Mucosa of stomach (tissue), 1 donor: Measurements from ENCODE around the gene C11orf52.

Source experiments
- H3K27me3 ChIP-seq: one replicate; pipeline ENCODE4 v1.7.0; 2013; ENCODE audit warnings: mild to moderate bottlenecking, low read length; ENCODE audit not compliant: control insufficient read depth, insufficient read depth
- H3K36me3 ChIP-seq: one replicate; pipeline ENCODE4 v1.7.0; 2013; ENCODE audit warnings: low read length; ENCODE audit not compliant: control insufficient read depth, insufficient read depth
- H3K4me1 ChIP-seq: one replicate; pipeline ENCODE4 v1.7.0; 2013; ENCODE audit warnings: mild to moderate bottlenecking, low read length; ENCODE audit not compliant: control insufficient read depth, insufficient read depth
- H3K4me3 ChIP-seq: one replicate; pipeline ENCODE4 v1.7.0; 2013; ENCODE audit warnings: low read length
- H3K9ac ChIP-seq: one replicate; pipeline ENCODE4 v1.7.0; 2013; ENCODE audit warnings: mild to moderate bottlenecking, low read length, moderate library complexity
- H3K9me3 ChIP-seq: one replicate; pipeline ENCODE4 v1.7.0; 2013; ENCODE audit warnings: mild to moderate bottlenecking, low read length, moderate library complexity; ENCODE audit not compliant: control insufficient read depth
- donor health status: Pancreatic carcinoma.

Gene C11orf52

GRCh38 chr11:111967649-111968048 lies 48.9 kb downstream of the C11orf52 start:
- Histone ChIP-seq H3K9me3 (no peaks in the 10 kb centered on the region), H3K4me3 (no peak overlapping the region), H3K36me3 (no peaks in the 10 kb centered on the region), H3K4me1 (peaks cover 11% of the 10 kb centered on the region), H3K27me3 (no peaks in the 10 kb centered on the region), H3K9ac (no peak overlapping the region)

DNA sequence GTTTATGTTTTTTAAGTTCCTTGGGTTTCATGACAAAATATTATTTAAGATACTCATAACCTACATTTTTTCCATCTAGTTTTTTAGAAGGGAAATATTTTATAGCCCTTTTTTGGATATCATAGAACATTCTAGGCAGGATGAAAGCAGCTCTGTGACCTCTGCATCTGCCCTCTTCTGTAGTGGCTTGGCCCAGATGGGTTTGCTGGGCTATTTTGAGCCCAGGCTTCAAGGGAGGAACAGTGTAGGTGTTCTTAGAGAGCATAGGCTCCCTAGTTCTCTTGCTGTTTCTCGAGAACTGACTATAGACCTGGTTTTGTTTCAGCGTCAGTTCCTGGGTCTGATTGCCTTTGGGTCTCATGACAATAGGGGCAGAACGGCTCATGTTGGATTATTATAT lies 50.6 kb downstream of the C11orf52 start:
- H3K9me3 ChIP-seq: no peaks in the 10 kb centered on the region
- no peaks in the 10 kb centered on the region for H3K27me3 ChIP-seq
- peaks cover 11% of the 10 kb centered on the region for H3K4me1 ChIP-seq
- H3K9ac ChIP-seq: no peak overlapping the region
- H3K4me3 ChIP-seq: no peak overlapping the region
- no peaks in the 10 kb centered on the region for H3K36me3 ChIP-seq

DNA sequence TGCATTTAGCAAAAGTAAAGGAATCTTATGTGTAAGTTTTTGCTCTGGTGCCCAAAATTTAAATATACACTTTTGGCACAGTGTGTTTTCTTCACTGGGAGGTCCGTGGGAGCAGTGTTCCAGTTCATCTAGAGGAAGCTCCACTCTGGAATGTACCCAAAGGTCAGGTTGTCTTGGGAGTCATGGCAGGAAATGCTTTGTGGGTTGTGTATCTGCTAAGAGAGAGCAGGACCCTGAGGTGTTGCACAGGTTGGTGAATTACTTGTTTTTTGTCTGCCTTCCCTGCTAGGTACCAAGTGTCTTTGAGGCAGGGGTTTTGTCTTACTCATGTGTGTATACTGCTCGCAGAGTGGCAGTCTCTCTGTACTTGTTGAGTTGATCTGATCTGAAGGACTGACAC lies 55.7 kb downstream of the C11orf52 start:
- no peak overlapping the region for H3K9ac ChIP-seq

GRCh38 chr11:111975076-111975806 lies 56.5 kb downstream of the C11orf52 start:
- no peak overlapping the region for H3K9ac ChIP-seq
- H3K4me3 ChIP-seq: no peak overlapping the region
- H3K27me3 ChIP-seq: no peaks in the 10 kb centered on the region
- H3K36me3 ChIP-seq: no peaks in the 10 kb centered on the region
- H3K4me1 ChIP-seq: peaks cover 28% of the 10 kb centered on the region
- no peaks in the 10 kb centered on the region for H3K9me3 ChIP-seq

More for the DNA sequence above, 55.7 kb downstream of the C11orf52 start:
- H3K4me1 ChIP-seq: peaks cover 28% of the 10 kb centered on the region
- H3K9me3 ChIP-seq: no peaks in the 10 kb centered on the region
- no peaks in the 10 kb centered on the region for H3K27me3 ChIP-seq
- no peak overlapping the region for H3K4me3 ChIP-seq
- H3K36me3 ChIP-seq: no peaks in the 10 kb centered on the region

GRCh38 chr11:111976119-111976766 lies 57.5 kb downstream of the C11orf52 start:
- Histone ChIP-seq H3K4me3 (no peak overlapping the region), H3K9ac (peak overlapping the region; percentile 51), H3K4me1 (peaks cover 28% of the 10 kb centered on the region), H3K9me3 (no peaks in the 10 kb centered on the region), H3K36me3 (no peaks in the 10 kb centered on the region), H3K27me3 (no peaks in the 10 kb centered on the region)
